HG02798 (cell line): ENCODE results near the gene CORO2A.

ENCODE experiments used
- ATAC-seq: cut with Tn5 transposase; IDR thresholded peaks from one replicate; pipeline ENCODE4 v1.9.1; 2021; ENCODE audit warnings: mild to moderate bottlenecking; ENCODE audit not compliant: unreplicated experiment, poor library complexity

The CORO2A gene

GRCh38 chr9:98220911-98221310 lies 28.5 kb upstream of the CORO2A start:
- no peak for ATAC-seq

GRCh38 chr9:98219794-98220370 lies 27.4 kb upstream of the CORO2A start:
- no peak for ATAC-seq

- ATAC-seq, result no peak
Observed at GRCh38 chr9:98219364-98219716, 26.9 kb upstream of the CORO2A start.

- ATAC-seq, result no peak
Observed at GRCh38 chr9:98218562-98219363, 26.3 kb upstream of the CORO2A start.

GRCh38 chr9:98217255-98217654 lies 24.8 kb upstream of the CORO2A start:
- no peak for ATAC-seq

- no peak for ATAC-seq
Observed at GRCh38 chr9:98216391-98216790, 24.0 kb upstream of the CORO2A start.

- no peak for ATAC-seq
Observed at GRCh38 chr9:98215821-98216220, 23.4 kb upstream of the CORO2A start.

- ATAC-seq, result no peak
Observed at GRCh38 chr9:98215271-98215670, 22.8 kb upstream of the CORO2A start.

GRCh38 chr9:98214811-98215210 lies 22.4 kb upstream of the CORO2A start:
- no peak for ATAC-seq

GRCh38 chr9:98211260-98211659 lies 18.8 kb upstream of the CORO2A start:
- no peak for ATAC-seq

GRCh38 chr9:98210435-98210834 lies 18.0 kb upstream of the CORO2A start:
- no peak for ATAC-seq

GRCh38 chr9:98209530-98209929 lies 17.1 kb upstream of the CORO2A start:
- ATAC-seq, result no peak

- no peak for ATAC-seq
Observed at GRCh38 chr9:98208635-98209034, 16.2 kb upstream of the CORO2A start.

- ATAC-seq, result no peak
Observed at GRCh38 chr9:98207606-98208005, 15.2 kb upstream of the CORO2A start.

GRCh38 chr9:98206754-98207153 lies 14.3 kb upstream of the CORO2A start:
- ATAC-seq, result no peak

GRCh38 chr9:98204692-98205091 lies 12.3 kb upstream of the CORO2A start:
- no peak for ATAC-seq

- ATAC-seq, result no peak
Observed at GRCh38 chr9:98203153-98203552, 10.7 kb upstream of the CORO2A start.

- ATAC-seq, result no peak
Observed at GRCh38 chr9:98202252-98202651, 9.8 kb upstream of the CORO2A start.

GRCh38 chr9:98201749-98202148 lies 9.3 kb upstream of the CORO2A start:
- no peak for ATAC-seq

- peak; percentile 77 for ATAC-seq
Observed at GRCh38 chr9:98201102-98201501, 8.7 kb upstream of the CORO2A start.

- ATAC-seq, result no peak
Observed at GRCh38 chr9:98199388-98200033, 7.1 kb upstream of the CORO2A start.

GRCh38 chr9:98195671-98196070 lies 3.2 kb upstream of the CORO2A start:
- ATAC-seq, result no peak
